HG03460 (cell line): ENCODE data around the gene TMEM219.

Source experiments
- ATAC-seq: cut with Tn5 transposase; IDR thresholded peaks from one replicate; pipeline ENCODE4 v1.9.1; 2021; ENCODE audit not compliant: unreplicated experiment

The TMEM219 gene

DNA sequence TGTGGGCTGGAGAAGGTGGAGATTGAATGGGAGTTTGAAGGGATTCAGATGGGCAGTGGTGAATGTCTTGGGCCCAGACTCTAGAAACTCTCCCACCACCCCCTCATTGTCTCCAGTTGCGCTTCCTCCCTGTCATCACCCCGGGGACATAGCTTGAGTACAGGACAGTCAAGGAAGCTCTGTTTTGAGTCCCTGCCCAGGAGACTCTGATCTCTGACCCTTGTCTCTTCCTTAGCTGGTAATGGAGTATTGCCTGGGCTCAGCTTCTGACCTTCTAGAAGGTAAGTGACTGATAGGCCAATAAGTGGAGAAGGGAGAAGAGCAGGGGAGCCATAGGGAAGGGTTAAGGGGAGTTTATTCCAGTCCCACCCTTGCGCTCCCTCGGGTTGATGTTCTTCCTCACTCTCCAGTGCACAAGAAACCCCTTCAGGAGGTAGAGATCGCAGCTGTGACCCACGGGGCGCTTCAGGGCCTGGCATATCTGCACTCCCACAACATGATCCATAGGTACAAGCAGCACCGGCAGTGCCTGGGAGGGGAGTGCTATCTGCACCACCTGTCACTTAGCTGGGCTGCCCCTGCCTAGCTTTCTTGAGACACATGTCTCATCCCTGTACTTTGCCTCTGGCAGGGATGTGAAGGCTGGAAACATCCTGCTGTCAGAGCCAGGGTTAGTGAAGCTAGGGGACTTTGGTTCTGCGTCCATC, 16.8 kb downstream of the TMEM219 start:
- ATAC-seq, result no peak

- no peak for ATAC-seq
Observed at GRCh38 chr16:29982560-29983419, 20.9 kb downstream of the TMEM219 start.

DNA sequence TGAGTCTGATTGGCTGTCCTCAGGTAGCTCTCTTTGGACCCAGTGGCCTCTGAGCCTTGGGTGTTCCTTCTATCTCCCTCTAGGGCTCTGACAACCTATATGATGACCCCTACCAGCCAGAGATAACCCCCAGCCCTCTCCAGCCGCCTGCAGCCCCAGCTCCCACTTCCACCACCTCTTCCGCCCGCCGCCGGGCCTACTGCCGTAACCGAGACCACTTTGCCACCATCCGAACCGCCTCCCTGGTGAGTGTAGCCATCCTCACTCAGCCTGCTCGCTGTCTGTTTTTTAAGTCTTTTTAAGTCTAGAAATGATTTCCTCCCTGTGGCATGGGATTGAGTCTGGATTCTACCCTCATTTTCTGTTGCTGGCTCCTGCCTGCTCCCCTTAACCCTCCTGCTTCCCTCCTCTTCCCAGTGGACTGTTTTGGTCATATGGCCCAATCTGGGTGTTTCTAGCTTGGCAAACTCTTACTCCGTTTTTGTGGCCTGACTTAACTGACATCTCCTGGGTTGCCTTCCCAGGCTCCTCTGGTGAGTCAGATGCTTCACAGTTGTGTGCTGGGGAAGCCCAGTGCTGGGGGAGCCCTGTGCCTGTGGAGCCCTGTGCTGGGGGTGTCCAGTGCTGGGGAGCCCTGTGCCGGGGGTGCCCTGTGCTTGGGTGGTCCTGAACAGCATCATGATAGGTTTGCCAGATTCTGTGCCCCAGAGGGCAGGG, 21.7 kb downstream of the TMEM219 start:
- no peak for ATAC-seq

DNA sequence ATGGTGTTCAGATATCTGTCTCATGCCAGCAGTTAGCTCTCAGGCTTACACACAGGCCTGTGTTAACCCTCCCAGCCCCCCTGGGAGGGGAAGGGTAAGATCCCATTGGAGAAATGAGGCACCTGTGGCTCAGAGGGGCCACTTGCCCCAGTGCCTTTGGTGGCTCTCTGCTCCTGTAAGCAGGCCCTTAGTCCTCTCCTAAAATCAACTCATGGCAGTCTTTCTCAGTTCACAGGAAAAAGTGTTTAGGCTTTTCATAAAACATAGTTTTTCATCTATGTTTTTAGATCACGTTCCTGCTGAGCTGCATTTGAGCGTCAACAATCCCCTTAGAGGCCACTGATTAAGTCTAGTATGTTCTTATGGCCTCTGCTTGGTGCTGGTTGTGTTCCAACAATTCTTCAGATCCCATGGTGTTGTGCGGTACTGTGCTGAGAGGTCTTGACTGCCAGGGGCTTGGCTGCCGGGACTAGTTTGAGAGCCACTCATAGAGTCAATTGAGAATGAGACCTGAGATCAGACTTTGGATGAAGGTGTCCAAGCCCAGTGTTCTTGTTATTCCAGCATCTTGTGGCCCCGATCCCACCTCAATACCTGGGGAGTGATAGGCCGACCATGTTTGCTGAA, 22.4 kb downstream of the TMEM219 start:
- ATAC-seq, result no peak

GRCh38 chr16:29984764-29985147, 22.9 kb downstream of the TMEM219 start:
- no peak for ATAC-seq

- ATAC-seq, result no peak
Observed at GRCh38 chr16:29985271-29985811, 23.5 kb downstream of the TMEM219 start.

DNA sequence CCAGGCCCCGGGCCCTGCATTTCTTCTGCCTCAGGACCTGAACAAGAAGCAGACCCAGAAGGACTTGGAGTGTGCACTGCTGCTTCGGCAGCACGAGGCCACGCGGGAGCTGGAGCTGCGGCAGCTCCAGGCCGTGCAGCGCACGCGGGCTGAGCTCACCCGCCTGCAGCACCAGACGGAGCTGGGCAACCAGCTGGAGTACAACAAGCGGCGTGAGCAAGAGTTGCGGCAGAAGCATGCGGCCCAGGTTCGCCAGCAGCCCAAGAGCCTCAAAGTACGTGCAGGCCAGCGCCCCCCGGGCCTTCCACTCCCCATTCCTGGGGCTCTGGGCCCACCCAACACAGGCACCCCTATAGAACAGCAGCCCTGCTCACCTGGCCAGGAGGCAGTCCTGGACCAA, 24.4 kb downstream of the TMEM219 start:
- ATAC-seq, result no peak

- ATAC-seq, result no peak
Observed at GRCh38 chr16:29986931-29987330, 25.1 kb downstream of the TMEM219 start.

GRCh38 chr16:29987371-29988085, 25.6 kb downstream of the TMEM219 start:
- no peak for ATAC-seq

DNA sequence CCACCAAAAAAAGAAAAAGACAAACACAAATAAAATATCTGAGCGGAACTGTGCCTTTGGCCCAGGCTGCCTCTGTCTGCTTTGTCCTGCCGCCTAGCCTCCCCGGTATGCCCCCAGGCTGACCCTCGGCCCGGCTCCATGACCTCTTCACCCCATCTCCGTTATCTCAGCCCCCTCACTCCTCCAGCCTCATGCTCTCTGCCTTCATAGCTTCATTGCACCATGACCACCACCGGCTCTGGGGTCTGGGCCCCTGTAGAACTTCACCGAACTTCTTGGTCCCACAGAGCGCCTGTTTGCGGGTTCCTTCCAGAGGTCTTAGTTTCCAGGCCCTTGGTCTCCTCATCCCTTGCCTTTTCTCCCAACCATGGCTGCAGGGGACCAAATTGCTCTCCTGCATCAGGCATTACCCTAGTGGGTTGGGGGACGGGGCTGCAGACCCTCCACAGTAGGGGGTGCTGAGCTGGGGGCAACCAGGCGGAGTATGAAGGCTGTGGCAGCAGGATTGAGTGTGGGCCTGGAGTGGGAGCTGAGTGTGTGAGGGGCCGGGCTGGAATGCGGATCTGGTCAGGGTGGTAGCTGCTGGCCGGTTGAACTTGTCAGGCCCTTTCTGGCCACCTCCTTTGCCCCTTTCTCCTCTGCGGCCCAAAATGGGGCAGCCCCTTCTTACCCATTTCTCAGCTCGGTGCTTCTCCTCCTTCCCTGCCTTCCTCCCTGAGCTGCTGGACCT, 26.6 kb downstream of the TMEM219 start:
- no peak for ATAC-seq

DNA sequence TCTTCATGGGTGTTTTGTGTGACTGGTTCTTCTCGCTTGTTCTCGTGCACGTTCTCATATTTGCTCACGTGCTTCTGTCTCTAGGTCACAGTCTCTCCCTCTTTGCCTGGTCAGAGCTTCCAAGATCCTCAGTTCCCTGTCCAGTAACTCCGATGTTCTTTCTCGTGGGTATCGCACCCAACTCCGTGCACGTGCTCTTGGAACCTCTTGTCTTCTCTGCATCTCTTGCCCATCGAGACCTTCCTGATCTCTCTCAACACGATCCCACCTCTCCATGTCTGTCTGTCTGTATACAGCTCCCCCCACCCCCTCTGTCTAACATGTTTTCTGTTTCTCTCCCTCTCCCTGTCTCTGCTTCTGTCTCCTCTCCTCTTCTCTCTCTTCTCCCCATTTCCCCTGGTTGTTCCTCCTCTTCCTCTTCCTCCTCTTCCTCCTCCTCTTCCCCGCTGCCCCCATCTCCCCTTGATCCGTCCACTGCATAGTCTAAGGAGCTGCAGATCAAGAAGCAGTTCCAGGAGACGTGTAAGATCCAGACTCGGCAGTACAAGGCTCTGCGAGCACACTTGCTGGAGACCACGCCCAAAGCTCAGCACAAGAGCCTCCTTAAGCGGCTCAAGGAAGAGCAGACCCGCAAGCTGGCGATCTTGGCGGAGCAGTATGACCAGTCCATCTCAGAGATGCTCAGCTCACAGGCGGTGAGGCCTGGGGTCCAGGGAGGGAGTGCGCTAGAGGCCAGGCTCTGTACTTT, 27.4 kb downstream of the TMEM219 start:
- ATAC-seq, result no peak

GRCh38 chr16:29990034-29990433, 28.2 kb downstream of the TMEM219 start:
- ATAC-seq, result no peak

GRCh38 chr16:29990883-29991570, 29.1 kb downstream of the TMEM219 start:
- ATAC-seq, result no peak

DNA sequence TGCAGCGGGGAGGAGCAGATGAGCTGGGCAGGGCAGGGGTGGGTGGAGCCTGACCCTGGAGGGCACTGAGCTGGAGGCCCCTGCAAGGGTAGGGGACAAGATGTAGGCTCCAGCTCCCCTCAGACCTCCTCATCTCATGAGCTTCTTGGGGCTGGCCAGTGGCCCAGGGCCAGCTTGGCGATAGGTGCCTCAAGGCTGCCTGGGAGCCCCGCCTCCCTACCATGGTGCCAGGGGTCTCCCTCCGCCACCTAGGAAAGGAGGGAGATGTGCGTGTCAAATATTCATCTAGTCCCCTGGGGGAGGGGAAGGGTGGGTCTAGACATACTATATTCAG, 29.7 kb downstream of the TMEM219 start:
- ATAC-seq, result no peak

GRCh38 chr16:29992344-29992967, 30.6 kb downstream of the TMEM219 start:
- ATAC-seq, result no peak

DNA sequence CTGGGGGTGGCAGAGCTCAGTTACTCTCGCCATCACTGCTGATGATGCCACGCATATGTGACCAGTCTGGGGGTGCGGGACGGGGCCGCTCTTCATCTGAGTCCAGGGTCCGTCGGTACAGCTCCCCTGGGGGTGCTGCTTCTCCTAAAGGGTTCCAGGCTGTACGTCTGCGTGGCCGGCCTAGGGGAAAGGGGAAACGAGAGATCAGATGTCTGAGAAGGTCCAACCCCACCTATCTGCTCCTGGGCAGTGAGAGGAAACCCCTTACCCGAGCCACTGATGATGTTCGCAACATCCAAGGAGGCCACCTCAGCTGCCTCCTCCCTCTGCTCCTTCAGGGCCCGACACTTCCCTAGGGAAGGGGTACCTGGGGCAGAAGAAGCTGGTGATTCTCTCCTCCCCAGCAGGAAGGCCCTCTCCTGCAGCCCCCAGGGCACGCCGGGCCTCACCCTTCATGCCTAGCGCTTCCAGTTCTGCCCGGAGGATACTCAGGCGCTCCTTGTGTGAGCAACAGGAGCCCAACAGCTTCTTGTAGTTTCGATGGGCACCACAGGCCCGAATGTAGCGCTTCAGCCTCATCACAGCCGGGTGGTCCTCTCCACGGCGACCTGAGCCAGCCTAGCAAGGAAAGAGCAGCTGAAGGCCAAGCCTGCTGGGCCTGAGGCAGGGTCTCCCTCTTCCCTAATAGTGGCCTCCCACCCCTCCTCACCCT, 31.5 kb downstream of the TMEM219 start:
- no peak for ATAC-seq

DNA sequence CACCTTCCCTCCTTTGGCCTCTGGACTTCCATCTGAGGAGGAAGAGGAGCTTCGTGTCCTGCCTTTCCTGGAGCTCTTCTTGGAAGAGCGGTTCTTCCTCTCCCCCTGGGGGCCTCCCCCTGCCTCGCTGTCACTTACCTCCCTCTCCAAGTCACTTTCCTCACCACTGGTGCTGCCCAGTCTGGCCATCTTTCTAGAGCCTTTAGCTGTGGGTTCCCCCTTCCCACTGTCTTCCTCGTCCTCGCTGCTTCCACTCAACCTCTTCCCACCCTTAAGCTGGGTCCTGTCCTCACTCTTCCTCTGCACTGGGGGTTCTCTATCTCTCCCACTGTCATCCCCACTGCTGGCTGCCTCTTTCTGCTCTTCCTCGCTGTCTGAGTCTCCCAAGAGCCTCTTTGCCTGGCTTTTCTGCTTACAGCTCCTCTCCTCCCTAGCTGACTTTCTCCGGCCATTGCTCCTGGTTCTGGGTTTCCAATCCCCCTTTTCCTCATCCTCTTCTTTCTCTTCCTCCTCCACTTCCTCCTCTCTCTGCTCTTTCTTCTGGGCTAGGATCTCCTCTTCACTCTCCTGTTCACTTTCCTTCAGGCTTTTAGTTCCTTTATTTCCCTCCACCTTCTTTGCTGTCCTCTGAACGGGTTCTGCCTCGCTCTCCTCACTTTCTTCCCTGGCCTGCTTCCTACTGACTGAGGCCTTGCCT, 32.2 kb downstream of the TMEM219 start:
- no peak for ATAC-seq
